Stimulated activated CD8-positive, alpha-beta memory T cell treated with anti-CD3 and anti-CD28 coated beads, Interleukin-12 subunit alpha, Interleukin-12 subunit beta, amount 100 ng/mL, for 4 hours (primary cell): Measurements from ENCODE around the gene INSC.

Source experiments
- DNase-seq: peaks from one replicate; pipeline ENCODE4 v3.0.0-alpha.2; 2020; ENCODE audit warnings: low read depth

The INSC gene

DNA sequence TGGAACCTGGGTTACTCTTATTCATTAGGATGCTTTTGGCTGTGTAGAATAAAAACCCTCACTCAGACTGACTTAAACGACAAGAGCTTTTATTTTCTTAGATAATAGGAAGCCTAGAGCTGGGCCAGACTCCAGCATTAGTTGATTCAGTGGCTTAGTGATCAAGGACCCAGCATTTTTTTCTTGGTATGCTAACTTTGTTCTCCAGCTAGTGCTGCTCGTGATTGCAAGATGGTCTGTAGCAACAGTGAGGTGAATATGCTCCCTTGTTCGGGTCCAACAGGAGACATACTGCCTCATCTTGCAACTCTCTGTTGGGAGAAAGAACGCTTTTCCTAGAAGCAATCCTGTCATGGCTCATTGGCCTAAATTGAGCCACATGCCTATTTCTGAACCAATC, 33.4 kb downstream of the INSC start:
- no peak for DNase-seq

DNA sequence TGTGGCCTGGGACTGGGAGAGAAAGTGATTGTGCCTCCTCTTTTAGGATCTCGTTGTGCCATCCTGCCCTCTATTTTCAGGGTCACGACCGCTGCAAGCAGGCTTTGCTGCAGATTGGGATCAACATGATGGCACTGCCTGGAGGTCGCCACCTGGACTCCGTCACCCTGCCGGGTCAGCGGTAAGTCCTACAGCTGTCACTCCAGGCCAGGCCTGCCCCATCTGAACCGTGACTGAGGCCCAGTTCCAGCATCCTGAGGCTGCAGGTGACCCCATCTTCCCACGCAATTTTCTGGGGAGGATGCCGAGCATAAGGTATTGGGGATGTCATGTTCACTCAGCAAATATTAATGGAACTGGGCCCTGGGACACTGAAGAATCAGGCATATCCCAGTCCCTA, 34.3 kb downstream of the INSC start:
- no peak for DNase-seq

DNA sequence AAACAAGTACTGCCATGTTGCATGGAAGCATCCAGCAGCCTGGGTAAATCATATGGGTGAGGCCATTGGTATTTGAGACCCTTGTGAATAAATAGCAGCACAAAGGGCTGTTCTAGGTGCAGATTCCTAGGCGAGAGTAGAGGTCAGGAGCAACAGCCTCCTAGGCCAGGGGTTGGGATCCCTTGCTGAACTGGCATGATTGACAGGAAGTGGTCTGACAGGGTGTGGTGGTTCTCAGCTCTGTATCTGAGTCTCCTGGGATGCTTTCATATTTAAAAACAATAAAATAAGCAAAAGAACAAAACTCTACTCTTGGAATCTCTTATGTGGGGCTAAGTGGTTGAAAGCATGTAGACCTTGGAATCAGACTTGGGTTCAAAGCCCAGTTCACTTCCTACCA, 35.8 kb downstream of the INSC start:
- DNase-seq = no peak

DNA sequence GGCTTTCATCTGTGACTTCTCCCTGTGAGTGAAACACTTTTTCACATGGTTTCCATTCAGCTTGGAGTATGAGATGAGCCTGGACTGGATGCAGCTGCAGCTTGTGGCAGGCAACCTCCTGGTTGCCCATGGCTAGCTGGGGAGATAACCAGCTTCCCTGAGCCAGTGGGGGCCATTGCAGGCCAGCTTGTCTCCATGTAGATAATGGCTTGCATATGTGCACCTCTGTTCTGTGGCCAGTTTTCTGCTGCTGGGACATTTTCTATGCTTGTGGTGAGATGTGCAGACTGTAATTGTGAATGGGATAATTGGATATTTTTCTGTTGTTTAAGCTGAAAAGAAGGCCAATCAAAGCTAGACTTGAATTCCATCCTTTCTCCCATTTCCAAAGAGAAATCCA, 38.5 kb downstream of the INSC start:
- no peak for DNase-seq

DNA sequence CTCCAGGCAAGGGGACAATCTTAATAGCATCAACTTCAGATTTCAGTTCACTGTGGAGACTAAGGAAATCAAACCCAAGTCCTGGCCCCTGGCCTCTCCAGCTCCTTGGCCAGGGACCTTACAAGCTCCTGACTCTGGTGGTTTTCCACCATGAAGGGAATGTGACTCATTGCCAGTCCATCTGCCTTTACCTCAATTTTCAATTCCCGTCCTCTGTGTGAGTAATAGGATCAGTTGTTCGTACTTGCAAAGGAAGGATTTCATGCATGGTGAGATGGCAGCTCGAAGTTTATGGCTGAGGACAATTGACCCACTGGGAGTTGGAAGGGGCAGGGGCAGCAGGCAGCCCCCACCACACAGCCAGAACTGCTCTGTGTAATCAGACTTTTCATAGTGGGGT, 42.5 kb downstream of the INSC start:
- DNase-seq = no peak

DNA sequence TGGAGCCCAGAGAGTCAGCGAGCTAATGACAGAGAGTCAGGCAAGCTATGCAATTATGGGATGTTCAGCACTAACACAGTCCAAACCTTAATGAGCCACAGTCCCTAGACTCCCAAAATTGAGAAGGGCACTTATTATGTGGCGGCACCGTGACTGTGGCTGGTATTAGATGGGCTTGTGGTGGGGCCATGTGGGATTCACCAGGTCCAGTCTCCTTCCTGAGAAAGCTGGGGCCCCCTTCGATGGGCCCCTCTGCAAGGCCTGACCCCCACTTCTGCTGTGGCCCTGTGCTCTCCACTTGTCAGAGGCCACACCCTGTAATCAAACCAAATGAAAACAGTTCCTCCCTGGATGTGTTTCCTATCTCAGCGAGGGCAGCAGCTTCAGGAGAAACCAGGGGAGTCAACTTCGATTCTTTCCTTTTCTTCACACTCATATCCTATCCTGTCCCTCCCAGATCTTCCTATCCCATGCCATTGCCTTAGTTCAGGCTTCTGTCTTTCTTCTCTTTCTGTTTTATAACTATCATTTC, 42.9 kb downstream of the INSC start:
- no peak for DNase-seq

DNA sequence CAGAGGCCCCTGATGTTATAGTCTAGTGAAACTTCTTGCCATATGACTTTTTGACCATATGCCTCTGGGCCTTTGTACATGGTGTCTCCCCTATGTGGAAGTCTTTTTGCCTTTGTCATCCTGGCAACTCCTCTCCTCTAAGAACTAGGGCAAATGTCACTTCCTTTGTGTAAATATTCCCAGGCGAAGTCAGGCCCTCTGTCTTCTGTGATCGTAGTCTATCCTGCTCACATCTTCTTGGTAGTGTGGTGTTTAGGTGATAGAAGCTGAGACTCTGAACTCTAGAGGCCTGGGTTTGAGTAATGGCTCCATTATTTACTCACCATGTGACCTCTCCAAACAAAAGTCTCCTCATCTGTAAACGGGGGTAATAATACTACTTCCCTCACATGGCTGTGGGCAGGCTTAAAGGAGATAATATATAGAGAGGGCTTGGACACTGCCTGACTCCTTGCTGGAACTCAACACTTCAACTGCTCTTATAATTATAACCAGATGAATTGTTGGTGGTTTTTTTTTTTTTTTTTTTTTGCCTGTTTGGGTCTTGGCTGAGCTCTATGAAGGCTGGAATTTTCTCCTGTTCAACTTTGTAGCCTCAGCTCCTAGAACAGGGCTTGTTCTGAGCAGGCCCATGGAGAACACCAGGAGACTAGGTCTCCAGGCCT, 43.8 kb downstream of the INSC start:
- no peak for DNase-seq

DNA sequence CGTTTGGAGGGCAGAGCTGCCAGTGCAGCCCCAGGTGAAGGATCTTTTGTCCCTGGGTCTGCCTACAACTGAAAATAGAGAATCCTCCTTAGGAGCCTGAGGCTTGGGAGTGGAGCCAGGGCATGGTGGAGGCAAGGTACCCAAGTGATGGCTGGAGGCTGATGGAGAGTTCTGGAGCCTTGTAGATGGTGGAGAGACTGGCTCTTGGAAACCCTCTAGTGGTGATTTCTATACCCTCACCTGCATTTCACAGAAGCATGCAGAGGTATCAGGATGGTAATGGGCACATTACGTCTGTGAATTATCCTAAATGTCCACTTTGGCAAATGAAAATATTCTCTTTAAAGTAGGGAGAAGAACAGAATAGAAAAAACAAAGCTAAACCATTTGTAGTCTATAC, 44.4 kb downstream of the INSC start:
- no peak for DNase-seq

DNA sequence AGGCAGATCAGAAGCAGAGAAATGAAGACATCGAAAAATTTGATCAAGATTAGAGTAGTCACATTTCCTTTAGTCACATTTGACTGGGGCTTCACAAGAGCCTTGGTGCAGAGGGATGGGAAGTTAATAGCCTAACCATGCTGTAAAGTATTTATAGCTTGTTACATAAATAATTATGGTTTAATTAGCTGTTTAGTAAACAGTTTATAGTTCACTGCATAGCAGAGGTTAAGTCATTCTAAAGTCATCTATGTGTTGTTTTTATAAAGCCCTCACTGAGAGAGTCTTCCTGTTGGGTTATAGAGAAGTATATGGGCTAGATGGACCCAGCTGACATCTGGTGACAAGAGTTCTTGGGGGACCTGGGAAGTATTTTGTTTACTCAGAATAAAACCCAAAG, 47.1 kb downstream of the INSC start:
- DNase-seq = no peak

DNA sequence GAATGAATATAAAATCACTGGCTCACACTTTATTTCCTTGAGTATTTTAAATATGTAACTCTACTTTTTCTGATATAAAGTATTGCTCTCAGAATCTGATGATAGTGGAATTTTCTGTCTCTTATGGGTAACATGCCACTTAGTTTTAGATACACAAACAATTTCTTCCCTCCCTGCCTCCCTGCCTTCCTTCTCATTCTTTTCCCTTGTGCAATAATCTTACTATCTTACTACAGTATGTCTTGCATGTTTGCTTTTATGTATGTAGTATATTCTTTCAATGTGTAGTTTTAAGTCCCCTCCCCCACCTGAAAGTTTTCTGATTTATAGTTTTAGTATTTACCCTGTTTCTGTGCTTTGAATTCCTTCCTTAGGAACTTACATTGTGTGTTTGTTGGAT, 48.4 kb downstream of the INSC start:
- no peak for DNase-seq

DNA sequence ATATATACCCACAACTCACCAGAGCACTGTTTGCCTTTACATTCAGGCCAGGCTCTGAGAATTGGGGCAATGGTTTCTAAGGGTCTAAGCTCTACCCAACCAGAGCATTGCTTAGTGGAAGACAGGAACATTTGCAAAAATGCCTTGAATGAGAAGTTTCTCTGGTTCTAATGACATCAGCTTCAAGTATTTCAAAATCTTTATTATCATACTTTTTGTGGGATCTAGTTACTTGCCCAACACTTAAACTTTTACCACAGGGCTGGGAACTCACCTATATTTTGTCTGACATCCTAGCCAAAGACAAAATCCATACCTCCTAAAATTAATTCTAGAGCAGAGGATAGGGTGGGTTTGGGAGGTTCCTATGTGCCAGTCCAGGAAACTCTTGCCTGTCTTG, 51.5 kb downstream of the INSC start:
- DNase-seq = no peak

DNA sequence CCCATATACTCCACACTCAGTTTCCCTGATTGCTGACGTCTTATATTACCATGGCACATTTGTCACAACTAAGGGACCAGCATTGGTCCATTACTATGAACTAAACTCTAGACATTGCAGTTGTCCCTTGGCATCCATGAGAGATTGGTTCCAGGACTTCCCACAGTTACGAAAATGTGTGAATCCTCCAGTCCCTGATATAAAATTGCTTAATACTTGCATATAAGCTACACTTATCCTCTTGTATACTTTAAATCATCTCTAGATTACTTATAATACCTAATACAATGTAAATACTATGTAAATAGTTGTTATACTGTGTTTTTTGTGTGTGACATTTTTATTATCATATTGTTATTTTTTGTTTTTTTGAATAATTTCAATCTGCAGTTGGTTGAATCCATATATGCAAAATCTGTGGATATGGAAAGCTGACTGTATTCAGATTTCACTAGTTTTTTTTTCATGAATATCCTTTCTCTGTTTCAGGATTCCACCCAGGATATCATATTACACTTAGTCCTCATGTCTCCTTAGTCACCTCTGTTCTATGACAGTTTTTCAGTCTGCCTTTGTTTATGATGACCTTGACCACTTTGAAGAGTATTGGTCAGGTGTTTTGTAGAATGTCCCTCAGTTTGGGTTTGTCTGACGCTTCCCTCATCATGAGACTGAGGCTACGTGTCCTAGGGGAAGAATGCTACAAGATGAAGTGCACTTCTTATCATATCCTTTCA, 55.3 kb downstream of the INSC start:
- no peak for DNase-seq

DNA sequence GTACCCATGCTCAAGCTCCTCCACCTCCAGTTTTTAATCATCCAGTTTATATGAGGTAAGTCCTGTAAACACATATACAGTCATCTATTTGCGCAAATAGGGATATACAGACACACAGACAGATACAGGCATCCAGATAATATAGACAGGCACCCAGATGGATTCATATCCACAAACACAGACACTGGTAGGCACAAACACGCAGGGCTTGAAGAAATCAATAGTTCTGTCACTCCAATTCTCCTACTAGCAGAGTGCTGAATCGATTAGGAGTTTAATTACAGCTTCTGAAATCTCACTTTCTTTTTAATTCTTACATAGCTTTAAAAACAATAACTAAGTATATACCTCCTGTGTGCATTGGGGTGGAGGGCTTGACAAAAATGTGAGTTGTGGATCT, 56.0 kb downstream of the INSC start:
- no peak for DNase-seq

DNA sequence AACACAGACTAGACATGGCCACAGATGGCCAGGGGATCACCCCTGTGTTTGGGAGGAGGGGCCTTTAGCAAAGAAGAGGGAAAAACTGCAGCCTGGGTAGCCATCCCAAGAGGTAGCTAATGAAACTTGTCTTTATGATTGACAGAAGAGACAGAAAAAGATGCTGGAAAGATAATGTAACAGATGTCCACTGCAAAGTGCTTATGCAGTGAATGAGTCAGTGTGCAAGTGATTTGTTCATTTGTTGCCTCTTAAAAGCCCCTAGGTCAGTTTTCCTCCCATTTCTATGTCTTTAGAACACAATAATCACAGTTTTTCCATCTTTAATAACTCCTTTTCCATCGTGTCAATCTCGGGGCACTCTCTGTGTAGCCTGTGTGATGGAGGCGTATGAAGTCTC, 57.2 kb downstream of the INSC start:
- DNase-seq = no peak

DNA sequence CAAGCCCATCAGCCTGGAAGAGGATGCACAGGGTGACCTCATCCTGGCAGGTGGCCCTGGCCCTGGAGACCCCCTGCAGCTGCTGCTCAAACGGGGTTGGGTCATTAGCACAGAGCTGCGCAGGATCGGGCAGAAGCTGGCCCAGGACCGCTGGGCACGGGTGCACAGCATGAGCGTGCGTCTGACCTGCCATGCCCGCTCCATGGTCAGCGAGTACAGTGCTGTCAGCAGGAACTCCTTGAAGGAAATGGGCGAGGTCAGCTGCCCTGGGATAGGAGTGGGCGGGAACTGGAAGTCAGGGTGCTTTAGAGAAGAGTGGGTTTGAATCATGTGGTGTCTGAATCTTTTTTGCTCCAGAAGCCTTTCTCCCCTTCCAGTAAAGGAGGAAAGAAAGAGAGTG, 61.1 kb downstream of the INSC start:
- no peak for DNase-seq

DNA sequence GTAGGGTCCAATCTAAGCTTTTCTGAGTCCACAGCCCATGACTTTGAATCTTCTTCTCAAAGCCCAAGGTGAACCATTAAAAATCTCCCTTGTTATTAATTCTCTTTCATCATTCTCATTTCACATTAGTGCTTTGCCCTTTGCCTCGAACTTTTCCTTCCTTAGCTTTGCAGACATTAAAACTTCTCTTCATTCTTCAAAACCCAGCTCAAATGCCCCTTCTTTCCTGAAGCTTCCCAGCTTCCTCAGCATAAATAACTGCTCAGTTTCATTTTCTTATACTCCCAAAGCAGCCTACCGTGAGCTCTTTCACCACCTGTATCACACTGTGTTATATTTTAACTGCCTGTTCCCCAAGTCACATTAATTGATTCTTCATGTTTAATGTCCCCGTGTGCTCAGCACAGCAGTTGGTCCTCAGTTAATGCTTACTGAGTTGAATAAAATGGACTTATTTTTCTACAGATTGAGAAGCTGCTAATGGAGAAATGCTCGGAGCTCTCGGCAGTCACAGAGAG, 62.0 kb downstream of the INSC start:
- no peak for DNase-seq

DNA sequence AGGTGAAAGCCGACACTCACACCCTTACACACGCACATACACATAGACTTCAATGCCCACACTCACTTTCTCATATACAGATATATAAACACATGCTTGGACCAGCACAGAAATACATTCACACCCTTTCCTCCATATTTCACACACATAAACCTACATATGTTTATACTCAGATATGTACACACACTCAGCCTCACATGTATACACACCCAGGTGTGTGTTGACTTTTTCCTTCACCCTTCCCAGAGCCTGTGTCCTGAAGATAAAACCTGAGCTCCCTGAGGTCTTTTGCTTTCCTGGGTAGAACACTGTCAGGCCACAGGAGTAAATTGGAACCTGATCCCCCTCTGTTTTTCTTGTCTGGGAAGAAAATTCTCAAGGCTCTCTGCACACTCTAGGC, 62.8 kb downstream of the INSC start:
- DNase-seq = no peak

DNA sequence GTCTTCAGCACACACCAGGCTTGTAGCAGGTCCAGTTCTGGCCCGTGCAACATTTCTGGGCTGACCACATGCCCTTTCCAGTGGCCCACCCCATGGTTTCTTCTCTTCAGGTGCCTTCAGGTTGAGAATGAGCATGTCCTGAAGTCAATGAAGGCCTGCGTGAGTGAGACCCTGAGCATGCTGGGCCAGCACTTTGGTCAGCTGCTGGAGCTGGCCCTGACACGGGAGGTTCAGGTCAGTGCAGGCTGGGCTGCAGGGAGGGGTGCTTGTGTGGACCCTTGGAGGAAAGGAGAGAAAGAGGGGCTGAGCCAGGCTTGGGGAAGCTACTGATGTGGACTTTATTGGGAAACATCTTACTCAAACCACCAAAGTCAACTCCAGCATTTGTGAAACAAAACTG, 63.5 kb downstream of the INSC start:
- DNase-seq = no peak

DNA sequence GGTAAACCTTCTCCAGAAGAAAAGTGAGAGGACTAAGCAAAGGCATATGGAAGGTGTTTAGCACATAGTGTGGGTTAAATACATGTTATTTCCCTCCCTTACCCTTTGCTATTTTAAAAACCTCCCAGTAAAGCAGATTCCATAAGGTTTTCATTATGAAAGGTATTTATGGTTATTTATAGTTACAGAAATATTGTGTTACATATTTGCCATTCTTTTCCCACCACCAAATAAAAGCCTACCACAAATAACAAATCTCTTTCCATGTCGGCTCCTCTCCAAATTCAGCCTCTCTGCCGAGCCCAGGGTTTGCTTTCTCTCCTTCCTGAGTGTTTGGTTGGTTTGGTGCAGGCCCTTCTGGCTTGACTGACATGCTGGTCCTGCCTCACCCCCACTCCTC, 64.4 kb downstream of the INSC start:
- DNase-seq = no peak

DNA sequence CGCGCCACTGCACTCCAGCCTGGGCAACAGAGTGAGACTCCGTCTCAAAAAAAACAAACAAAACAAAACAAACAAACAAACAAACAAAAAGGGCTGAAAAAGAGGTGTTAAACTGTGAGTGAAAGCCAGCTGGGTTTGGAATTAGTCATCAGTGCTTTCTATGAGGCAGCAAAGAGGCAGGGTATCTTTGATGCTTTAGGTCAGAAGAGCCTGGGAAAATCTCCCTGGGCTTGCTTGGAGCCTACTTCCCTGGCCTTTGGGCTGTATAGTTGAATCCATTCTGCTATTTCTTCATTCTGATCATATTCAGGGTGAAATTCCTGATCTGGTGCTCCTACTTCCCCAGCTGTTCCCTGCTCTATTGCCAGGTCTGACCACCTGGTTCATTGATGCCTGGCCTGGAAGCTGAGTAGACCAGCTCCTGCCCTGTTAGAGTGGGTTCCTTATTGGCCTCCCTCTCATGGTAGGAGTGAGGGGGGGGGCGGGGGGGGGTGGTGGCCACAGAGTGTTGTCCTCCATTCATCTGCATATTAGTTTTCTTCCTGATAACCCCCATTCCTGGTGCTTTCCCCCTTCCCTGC, 65.6 kb downstream of the INSC start:
- no peak for DNase-seq

DNA sequence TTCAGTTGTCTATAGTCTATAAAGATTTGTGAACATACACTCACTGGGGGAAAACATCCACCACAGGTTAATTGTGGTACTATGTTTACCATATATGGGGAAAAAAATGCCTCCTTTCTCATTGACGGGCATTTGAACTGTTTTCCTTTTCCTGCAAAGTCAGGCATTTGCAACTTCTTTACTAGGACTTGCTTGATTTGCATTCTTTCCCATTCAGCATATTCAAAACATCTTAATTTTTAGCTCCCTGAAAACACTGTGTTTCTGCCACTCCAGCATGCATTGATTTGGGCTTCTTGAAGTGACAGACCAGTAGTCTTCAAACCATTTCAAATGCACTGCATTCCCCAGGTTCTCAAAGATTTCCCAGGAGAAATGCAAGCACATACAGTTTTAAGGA, 67.6 kb downstream of the INSC start:
- DNase-seq = no peak

DNA sequence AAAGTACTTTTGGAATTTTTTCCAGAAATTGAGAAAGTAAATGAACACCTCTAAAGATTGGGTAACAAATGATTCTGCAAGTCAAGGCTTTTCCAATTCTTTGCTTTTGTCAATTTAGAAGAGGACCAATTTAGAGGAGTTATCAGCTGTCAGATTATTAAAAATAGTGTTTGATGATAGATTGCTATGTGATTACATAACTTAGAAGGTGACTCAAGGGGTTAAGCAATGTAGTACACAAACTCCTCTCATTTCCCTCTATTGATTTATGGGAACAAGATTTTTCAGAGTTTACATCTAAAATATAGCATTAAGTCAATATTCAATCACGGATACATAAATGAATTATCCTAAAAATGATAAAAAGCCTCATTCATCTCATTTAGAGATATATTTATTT, 70.3 kb downstream of the INSC start:
- DNase-seq = no peak

DNA sequence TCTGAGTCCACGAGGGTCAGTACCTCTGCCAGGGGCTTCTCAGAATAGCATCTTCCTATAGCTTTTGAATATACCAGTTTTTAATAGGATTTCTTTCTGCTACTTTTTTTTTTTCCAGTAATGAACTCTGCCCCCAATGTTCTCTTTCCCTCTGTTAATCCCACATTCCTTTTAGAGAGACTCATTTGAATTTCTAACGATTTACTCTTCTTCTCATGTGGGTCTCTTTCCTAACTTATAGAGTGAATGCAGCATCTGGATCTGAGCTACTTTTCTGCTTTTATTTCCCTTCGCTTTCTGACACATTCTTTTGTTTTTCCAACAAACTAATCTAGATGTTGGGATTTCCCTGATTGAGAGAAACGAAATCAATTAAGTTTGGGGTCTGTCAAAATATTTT, 71.4 kb downstream of the INSC start:
- no peak for DNase-seq
